Activated CD4-positive, CD25-positive, alpha-beta regulatory T cell treated with anti-CD3 and anti-CD28 coated beads, Interleukin-2, amount 50 U/mL, for 16 hours (primary cell): Measurements from ENCODE around the gene DGUOK.

ENCODE experiments used
- DNase-seq: peaks from one replicate; pipeline ENCODE4 v3.0.0-alpha.2; 2020; ENCODE audit warnings: low read depth, low spot score

DGUOK gene

GRCh38 chr2:73947412-73948018 is 20.8 kb downstream of the DGUOK start:
- DNase-seq = no peak

GRCh38 chr2:73949802-73950201 is 23.1 kb downstream of the DGUOK start:
- no peak for DNase-seq

GRCh38 chr2:73952499-73953446 is 26.1 kb downstream of the DGUOK start:
- no peak for DNase-seq

- DNase-seq = no peak
These were observed 29.7 kb downstream of the DGUOK start for GRCh38 chr2:73956218-73956865.

GRCh38 chr2:73961274-73961673 is 34.6 kb downstream of the DGUOK start:
- no peak for DNase-seq

GRCh38 chr2:73961823-73962615 is 35.3 kb downstream of the DGUOK start:
- DNase-seq = no peak

GRCh38 chr2:73962798-73963197 is 36.1 kb downstream of the DGUOK start:
- DNase-seq = no peak

GRCh38 chr2:73963385-73964120 is 36.9 kb downstream of the DGUOK start:
- no peak for DNase-seq

- no peak for DNase-seq
These were observed 37.5 kb downstream of the DGUOK start for GRCh38 chr2:73964223-73964622.

GRCh38 chr2:73965053-73965452 is 38.4 kb downstream of the DGUOK start:
- DNase-seq = no peak

- DNase-seq = no peak
These were observed 41.8 kb downstream of the DGUOK start for GRCh38 chr2:73968357-73968937.

GRCh38 chr2:73969356-73969755 is 42.7 kb downstream of the DGUOK start:
- DNase-seq = no peak

GRCh38 chr2:73970141-73970803 is 43.6 kb downstream of the DGUOK start:
- DNase-seq = no peak

- DNase-seq = no peak
These were observed 44.3 kb downstream of the DGUOK start for GRCh38 chr2:73970850-73971471.

- DNase-seq = no peak
These were observed 45.0 kb downstream of the DGUOK start for GRCh38 chr2:73971722-73972121.

GRCh38 chr2:73972846-73973245 is 46.2 kb downstream of the DGUOK start:
- DNase-seq = no peak

- DNase-seq = no peak
These were observed 49.1 kb downstream of the DGUOK start for GRCh38 chr2:73975731-73976130.

GRCh38 chr2:73976803-73977202 is 50.1 kb downstream of the DGUOK start:
- no peak for DNase-seq

GRCh38 chr2:73977466-73977865 is 50.8 kb downstream of the DGUOK start:
- no peak for DNase-seq

GRCh38 chr2:73979021-73979420 is 52.3 kb downstream of the DGUOK start:
- peak; percentile 55 for DNase-seq
